CD4-positive, alpha-beta memory T cell (primary cell): ENCODE results near the gene KCNA5. TPM values are rescaled to one million over a fixed set of nuclear protein-coding genes. Genes with fewer than 3 reads are reported as not detected.

Experiments used
- CTCF ChIA-PET: fragments of 350-600 bp; sonication (Branson Sonifier 250); formaldehyde crosslinking; loops from one replicate; lab custom pipeline; 2021; ENCODE audit warnings: inconsistent platforms; ENCODE audit not compliant: partially characterized antibody; lab: Charles Lee
- POLR2A ChIA-PET: fragments of 350-600 bp; sonication (Branson Sonifier 250); formaldehyde crosslinking; loops from one replicate; lab custom pipeline; 2021; ENCODE audit not compliant: partially characterized antibody; lab: Charles Lee
- DNase-seq, 5 donors: peaks; one replicate each; pipeline versions ENCODE4 v3.0.0 to v3.0.0-alpha.2; 2020 to 2022; ENCODE audit warnings: mixed read lengths in 1 of 5
- H3K27ac ChIP-seq: one replicate; pipeline ENCODE4 v1.7.0; 2013; ENCODE audit warnings: low read depth, low read length
- H3K27me3 ChIP-seq: 2 replicates; pipeline ENCODE4 v1.7.0; 2013; ENCODE audit warnings: mild to moderate bottlenecking, low read length, moderate library complexity; ENCODE audit not compliant: insufficient read depth
- H3K36me3 ChIP-seq: 2 replicates; pipeline ENCODE4 v1.7.0; 2013; ENCODE audit warnings: mild to moderate bottlenecking, low read length, moderate library complexity; ENCODE audit not compliant: insufficient read depth
- H3K4me1 ChIP-seq: 2 replicates; pipeline ENCODE4 v1.7.0; 2013; ENCODE audit warnings: mild to moderate bottlenecking, low read length, moderate library complexity; ENCODE audit not compliant: insufficient read depth
- H3K4me3 ChIP-seq, 2 donors: one replicate each; pipeline ENCODE4 v1.7.0; 2013; ENCODE audit warnings: low read length in 2 of 2, mild to moderate bottlenecking in 1 of 2
- H3K9me3 ChIP-seq, 2 donors: one replicate each; pipeline ENCODE4 v1.7.0; 2013; ENCODE audit warnings: low read length in 2 of 2, control low read depth in 1 of 2; ENCODE audit not compliant: control insufficient read depth in 1 of 2
- H3K27ac Mint-ChIP-seq, 7 donors: one replicate each; pipeline ENCODE4 v1.8.0; 2020 to 2021; ENCODE audit warnings: mixed read lengths in 7 of 7, mild to moderate bottlenecking in 6 of 7, inconsistent platforms in 3 of 7, moderate library complexity in 3 of 7
- H3K27me3 Mint-ChIP-seq, 2 donors: one replicate each; pipeline ENCODE4 v1.8.0; 2020 to 2021; ENCODE audit warnings: mixed read lengths in 2 of 2
- H3K36me3 Mint-ChIP-seq, 2 donors: one replicate each; pipeline ENCODE4 v1.8.0; 2020 to 2021; ENCODE audit warnings: mixed read lengths in 2 of 2, inconsistent platforms in 1 of 2, mild to moderate bottlenecking in 1 of 2
- H3K4me1 Mint-ChIP-seq, 4 donors: one replicate each; pipeline ENCODE4 v1.8.0; 2020 to 2021; ENCODE audit warnings: mixed read lengths in 4 of 4, mild to moderate bottlenecking in 1 of 4
- H3K4me3 Mint-ChIP-seq, 8 donors: one replicate each; pipeline ENCODE4 v1.8.0; 2020 to 2021; ENCODE audit warnings: mixed read lengths in 8 of 8, mild to moderate bottlenecking in 7 of 8, moderate library complexity in 6 of 8, inconsistent platforms in 3 of 8
- H3K9me3 Mint-ChIP-seq, 8 donors: one replicate each; pipeline ENCODE4 v1.8.0; 2020 to 2021; ENCODE audit warnings: mixed read lengths in 8 of 8, mild to moderate bottlenecking in 5 of 8, inconsistent platforms in 3 of 8, moderate library complexity in 1 of 8
- intact Hi-C: fragments of 100-400 bp; cut with micrococcal nuclease; formaldehyde crosslinking; loops from one replicate; pipeline ENCODE4 v1.15.1; 2023
- polyA plus RNA-seq, 2 donors: library from polyadenylated mRNA; unstranded; fragments of 300-500 nt; fragmentation: Illumina TruSeq; gene quantifications; one replicate each; pipeline ENCODE4 v1.2.3, GENCODE V29; 2021
- total RNA-seq, 2 experiments: library from RNA; stranded (reverse); gene quantifications; one replicate each; pipeline ENCODE4 v1.2.3, GENCODE V29; 2021

KCNA5 gene
- total and polyA plus RNA-seq, 4 experiments from 2014 or later, result not detected

DNA sequence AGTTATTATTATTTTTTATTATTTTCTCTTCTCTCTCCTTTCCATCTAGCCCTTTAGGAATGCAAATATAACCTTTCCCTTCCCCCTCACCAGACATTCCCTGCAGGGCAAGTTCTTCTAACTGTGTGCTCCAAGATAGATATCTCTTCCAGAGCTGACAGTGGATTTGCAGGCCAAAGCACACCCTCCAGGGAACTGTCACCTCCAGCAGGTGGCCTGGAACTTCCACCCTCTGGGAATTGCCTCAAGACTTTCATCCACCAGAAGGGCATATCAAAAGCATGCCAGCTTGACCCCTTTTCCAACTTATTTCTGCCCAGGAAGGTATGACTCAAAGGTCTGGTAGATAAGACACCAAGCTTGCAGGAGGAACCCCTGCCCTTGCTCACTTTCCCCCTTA, 13.6 kb upstream of the KCNA5 start:
- no peak overlapping the region for H3K27ac ChIP-seq
- Mint-ChIP-seq H3K4me1 (peaks cover 0 to 1% (median 0%) of the 10 kb centered on the region in 4 donors), H3K9me3 (peaks cover 0 to 2% (median 0%) of the 10 kb centered on the region in 8 donors), H3K36me3 (no peaks in the 10 kb centered on the region), H3K27ac (no peak overlapping the region), H3K27me3 (peaks cover 14 to 19% of the 10 kb centered on the region in 2 donors), H3K4me3 (no peak overlapping the region)
- intact Hi-C loops, result no loop called here
- ChIA-PET POLR2A (no interaction called here), CTCF (no interaction called here)
- H3K4me3 ChIP-seq, result no peak overlapping the region
- DNase-seq, result no peak
- no peaks in the 10 kb centered on the region for H3K4me1 ChIP-seq
- H3K9me3 ChIP-seq, result no peaks in the 10 kb centered on the region
- no peaks in the 10 kb centered on the region for H3K27me3 ChIP-seq
- H3K36me3 ChIP-seq, result no peaks in the 10 kb centered on the region

GRCh38 chr12:5031242-5031641, 12.4 kb upstream of the KCNA5 start:
- CTCF ChIA-PET, result interaction anchor here (0.7 to 2.1 kb wide), 2 partner anchors 8 to 9 kb away, joined by 3 to 6 read pairs; no protein-coding TSS in a partner anchor
- Histone ChIP-seq H3K36me3 (no peaks in the 10 kb centered on the region), H3K9me3 (no peaks in the 10 kb centered on the region), H3K4me1 (no peaks in the 10 kb centered on the region), H3K27me3 (no peaks in the 10 kb centered on the region), H3K4me3 (no peak overlapping the region), H3K27ac (no peak overlapping the region)
- Mint-ChIP-seq H3K9me3 (peaks cover 0 to 2% (median 0%) of the 10 kb centered on the region in 8 donors), H3K4me1 (peaks cover 0 to 1% (median 0%) of the 10 kb centered on the region in 4 donors), H3K36me3 (no peaks in the 10 kb centered on the region), H3K4me3 (no peak overlapping the region), H3K27me3 (peaks cover 9 to 16% of the 10 kb centered on the region in 2 donors), H3K27ac (no peak overlapping the region)
- no peak for DNase-seq
- POLR2A ChIA-PET, result no interaction called here
- intact Hi-C loops, result no loop called here

- no peaks in the 10 kb centered on the region for H3K36me3 Mint-ChIP-seq
- intact Hi-C loops, result no loop called here
- peaks cover 9 to 12% of the 10 kb centered on the region in 2 donors for H3K27me3 Mint-ChIP-seq
- Histone ChIP-seq H3K4me3 (no peak overlapping the region), H3K27ac (no peak overlapping the region), H3K27me3 (no peaks in the 10 kb centered on the region), H3K9me3 (no peaks in the 10 kb centered on the region), H3K4me1 (no peaks in the 10 kb centered on the region), H3K36me3 (no peaks in the 10 kb centered on the region)
- H3K27ac Mint-ChIP-seq, result no peak overlapping the region
- ChIA-PET CTCF (interaction anchor here (2.1 kb wide), 1 partner anchor 8 kb away, joined by 6 read pairs; no protein-coding TSS in a partner anchor), POLR2A (no interaction called here)
- H3K4me3 Mint-ChIP-seq, result no peak overlapping the region
- H3K9me3 Mint-ChIP-seq, result peaks cover 0 to 2% (median 0%) of the 10 kb centered on the region in 8 donors
- peaks cover 0 to 1% (median 0%) of the 10 kb centered on the region in 4 donors for H3K4me1 Mint-ChIP-seq
- no peak for DNase-seq
These were observed 11.7 kb upstream of the KCNA5 start for GRCh38 chr12:5031958-5032357.

DNA sequence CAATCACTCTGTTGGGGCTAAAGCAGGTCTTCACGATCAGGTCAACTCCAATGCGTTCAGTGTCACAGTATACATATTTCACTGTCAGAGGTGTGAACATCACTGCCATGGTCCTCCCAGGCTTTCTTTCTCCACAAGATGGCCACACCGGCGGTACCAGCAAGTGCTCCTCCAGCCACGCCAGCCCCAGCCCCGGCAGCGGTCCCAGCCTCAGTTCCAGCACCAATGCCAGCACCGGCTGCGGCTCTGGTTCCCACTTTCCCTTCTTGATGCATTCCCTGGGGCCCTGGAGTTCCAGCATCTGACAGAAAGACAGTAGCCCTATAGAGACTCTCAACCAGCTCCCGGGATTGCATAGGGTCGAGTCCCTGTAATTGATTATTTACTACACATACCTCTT, 10.9 kb upstream of the KCNA5 start:
- H3K27me3 ChIP-seq, result no peaks in the 10 kb centered on the region
- Mint-ChIP-seq H3K9me3 (peaks cover 0 to 2% (median 0%) of the 10 kb centered on the region in 8 donors), H3K4me3 (no peak overlapping the region), H3K36me3 (no peaks in the 10 kb centered on the region), H3K27me3 (peaks cover 6 to 9% of the 10 kb centered on the region in 2 donors), H3K4me1 (peaks cover 0 to 1% (median 0%) of the 10 kb centered on the region in 4 donors), H3K27ac (peak overlapping the region in 1 of 7 donors; percentile 24)
- no peak overlapping the region for H3K4me3 ChIP-seq
- POLR2A ChIA-PET, result no interaction called here
- CTCF ChIA-PET, result interaction anchor here (0.6 kb wide), 1 partner anchor 1733 kb away, joined by 3 read pairs; no protein-coding TSS in a partner anchor
- no peaks in the 10 kb centered on the region for H3K36me3 ChIP-seq
- H3K9me3 ChIP-seq, result no peaks in the 10 kb centered on the region
- H3K4me1 ChIP-seq, result no peaks in the 10 kb centered on the region
- H3K27ac ChIP-seq, result no peak overlapping the region
- DNase-seq, result no peak
- intact Hi-C loops, result no loop called here

- H3K4me1 Mint-ChIP-seq, result peaks cover 0 to 1% (median 0%) of the 10 kb centered on the region in 4 donors
- Histone ChIP-seq H3K36me3 (no peaks in the 10 kb centered on the region), H3K9me3 (no peaks in the 10 kb centered on the region), H3K4me3 (no peak overlapping the region), H3K27ac (no peak overlapping the region), H3K27me3 (no peaks in the 10 kb centered on the region), H3K4me1 (no peaks in the 10 kb centered on the region)
- no peak for DNase-seq
- no peak overlapping the region for H3K4me3 Mint-ChIP-seq
- intact Hi-C loops, result no loop called here
- no peaks in the 10 kb centered on the region for H3K36me3 Mint-ChIP-seq
- H3K27ac Mint-ChIP-seq, result peak overlapping the region in 1 of 7 donors; percentile 23
- CTCF ChIA-PET, result no interaction called here
- POLR2A ChIA-PET, result no interaction called here
- H3K27me3 Mint-ChIP-seq, result peaks cover 8 to 9% of the 10 kb centered on the region in 2 donors
- peaks cover 0 to 2% (median 0%) of the 10 kb centered on the region in 8 donors for H3K9me3 Mint-ChIP-seq
These were observed 9.8 kb upstream of the KCNA5 start for GRCh38 chr12:5033883-5034282.

- peaks cover 0 to 2% (median 0%) of the 10 kb centered on the region in 8 donors for H3K9me3 Mint-ChIP-seq
- intact Hi-C loops, result no loop called here
- Histone ChIP-seq H3K4me3 (no peak overlapping the region), H3K36me3 (no peaks in the 10 kb centered on the region), H3K4me1 (no peaks in the 10 kb centered on the region), H3K27me3 (no peaks in the 10 kb centered on the region), H3K9me3 (no peaks in the 10 kb centered on the region), H3K27ac (no peak overlapping the region)
- no peak for DNase-seq
- H3K4me3 Mint-ChIP-seq, result no peak overlapping the region
- H3K36me3 Mint-ChIP-seq, result no peaks in the 10 kb centered on the region
- POLR2A ChIA-PET, result no interaction called here
- H3K27me3 Mint-ChIP-seq, result peaks cover 9 to 10% of the 10 kb centered on the region in 2 donors
- peaks cover 0 to 1% (median 0%) of the 10 kb centered on the region in 4 donors for H3K4me1 Mint-ChIP-seq
- CTCF ChIA-PET, result interaction anchor here (1.6 kb wide), 1 partner anchor 13 kb away, joined by 8 read pairs; no protein-coding TSS in a partner anchor
- no peak overlapping the region for H3K27ac Mint-ChIP-seq
These were observed 9.1 kb upstream of the KCNA5 start for GRCh38 chr12:5034603-5035002.

GRCh38 chr12:5035618-5036017, 8.1 kb upstream of the KCNA5 start:
- Histone ChIP-seq H3K4me3 (no peak overlapping the region), H3K4me1 (no peaks in the 10 kb centered on the region), H3K27me3 (no peaks in the 10 kb centered on the region), H3K9me3 (no peaks in the 10 kb centered on the region), H3K27ac (no peak overlapping the region), H3K36me3 (no peaks in the 10 kb centered on the region)
- Mint-ChIP-seq H3K27ac (no peak overlapping the region), H3K4me3 (no peak overlapping the region), H3K4me1 (peaks cover 0 to 1% (median 0%) of the 10 kb centered on the region in 4 donors), H3K9me3 (no peaks in the 10 kb centered on the region), H3K27me3 (peaks cover 6 to 14% of the 10 kb centered on the region in 2 donors), H3K36me3 (no peaks in the 10 kb centered on the region)
- intact Hi-C loops, result no loop called here
- no peak for DNase-seq
- ChIA-PET CTCF (interaction anchor here (1.6 kb wide), 1 partner anchor 14 kb away, joined by 8 read pairs; no protein-coding TSS in a partner anchor), POLR2A (no interaction called here)
